ENCODE results near the gene SPR.

Gene SPR

GRCh38 chr2:72931280-72931910 lies 44.2 kb downstream of the SPR start:
- no peak for DNase-seq (ENCODE audit: low read depth)

- DNase-seq (ENCODE audit: low read depth), result no peak
These were observed 45.0 kb downstream of the SPR start for GRCh38 chr2:72932045-72932740.

GRCh38 chr2:72932805-72933204 lies 45.6 kb downstream of the SPR start:
- DNase-seq (ENCODE audit: low read depth), result no peak

GRCh38 chr2:72933207-72933606 lies 46.0 kb downstream of the SPR start:
- DNase-seq (ENCODE audit: low read depth), result no peak

- no peak for DNase-seq (ENCODE audit: low read depth)
These were observed 46.5 kb downstream of the SPR start for GRCh38 chr2:72933646-72934151.

GRCh38 chr2:72934683-72935610 lies 47.7 kb downstream of the SPR start:
- DNase-seq (ENCODE audit: low read depth), result no peak

GRCh38 chr2:72935611-72935957 lies 48.4 kb downstream of the SPR start:
- DNase-seq (ENCODE audit: low read depth), result no peak

GRCh38 chr2:72936660-72937355 lies 49.6 kb downstream of the SPR start:
- DNase-seq (ENCODE audit: low read depth), result no peak

GRCh38 chr2:72937356-72937669 lies 50.1 kb downstream of the SPR start:
- no peak for DNase-seq (ENCODE audit: low read depth)

- no peak for DNase-seq (ENCODE audit: low read depth)
These were observed 51.2 kb downstream of the SPR start for GRCh38 chr2:72938455-72938854.

- DNase-seq (ENCODE audit: low read depth), result no peak
These were observed 53.2 kb downstream of the SPR start for GRCh38 chr2:72940361-72940760.

GRCh38 chr2:72940786-72941185 lies 53.6 kb downstream of the SPR start:
- no peak for DNase-seq (ENCODE audit: low read depth)

All from activated T-helper 9 cell treated with anti-CD3 and anti-CD28 coated beads, Interleukin-2, amount 50 U/mL, for 16 hours (primary cell).